ENCODE data around the gene SERPINC1.

GRCh38 chr1:173860065-173860464 lies 57.1 kb downstream of the SERPINC1 start:
- TF ChIP-seq CTCF (optimal IDR thresholded peaks at IDR 0.05 in 1 of 3, IDR thresholded peaks at IDR 0.05 in 1 of 3, conservative IDR thresholded peaks at IDR 0.05 in 1 of 3; ENCODE audit: extremely low read depth in 1 of 3, insufficient read depth in 2 of 3, low read length in 3 of 3): no peak
- TF ChIP-seq EZH2 (IDR thresholded peaks at IDR 0.05; ENCODE audit: low read length): no peak

Measured in keratinocyte (primary cell).